ENCODE results near the gene HUS1.

HUS1 gene

DNA sequence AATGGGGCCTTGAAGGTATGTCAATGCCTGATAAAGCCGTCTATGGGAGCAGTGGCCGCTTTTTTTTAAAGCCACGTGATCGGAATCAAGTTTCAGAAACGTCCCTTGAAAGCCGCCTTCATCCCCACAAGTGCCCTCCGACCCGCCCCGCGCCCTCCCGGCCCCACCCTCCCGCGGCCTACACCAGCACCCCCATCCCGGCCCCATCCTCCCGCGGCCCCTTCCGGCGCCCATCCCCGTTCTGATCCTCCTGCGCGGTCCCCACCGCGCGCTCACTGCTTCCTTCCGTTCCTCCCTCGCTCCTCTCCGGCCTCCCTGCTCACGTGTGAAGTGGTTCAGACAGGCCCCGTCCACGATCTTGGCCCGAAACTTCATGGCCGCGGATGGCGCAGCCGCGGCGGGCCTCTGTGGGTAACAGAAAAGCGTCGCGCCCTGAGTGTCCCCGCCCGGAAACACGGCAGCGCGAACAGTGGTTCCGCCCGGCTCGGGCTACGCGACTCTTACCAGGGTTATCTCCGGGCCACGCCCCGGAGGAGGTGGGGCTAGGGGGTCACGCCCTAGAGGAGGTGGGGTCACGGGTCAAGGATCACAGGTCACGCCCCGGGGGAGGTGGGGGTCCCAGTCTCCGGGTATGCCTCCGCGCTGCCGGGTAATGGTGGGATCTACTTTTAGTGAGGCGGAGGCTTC lies at the start of gene HUS1:
HUS1 (minus strand) TSS at position 471 of the 687 bp plus-strand sequence; CDS start at position 375, 96 bp downstream.
- DNase-seq (ENCODE audit: extremely low read depth, low read depth) = peak; percentile 65
- TF ChIP-seq, protein P1, sequence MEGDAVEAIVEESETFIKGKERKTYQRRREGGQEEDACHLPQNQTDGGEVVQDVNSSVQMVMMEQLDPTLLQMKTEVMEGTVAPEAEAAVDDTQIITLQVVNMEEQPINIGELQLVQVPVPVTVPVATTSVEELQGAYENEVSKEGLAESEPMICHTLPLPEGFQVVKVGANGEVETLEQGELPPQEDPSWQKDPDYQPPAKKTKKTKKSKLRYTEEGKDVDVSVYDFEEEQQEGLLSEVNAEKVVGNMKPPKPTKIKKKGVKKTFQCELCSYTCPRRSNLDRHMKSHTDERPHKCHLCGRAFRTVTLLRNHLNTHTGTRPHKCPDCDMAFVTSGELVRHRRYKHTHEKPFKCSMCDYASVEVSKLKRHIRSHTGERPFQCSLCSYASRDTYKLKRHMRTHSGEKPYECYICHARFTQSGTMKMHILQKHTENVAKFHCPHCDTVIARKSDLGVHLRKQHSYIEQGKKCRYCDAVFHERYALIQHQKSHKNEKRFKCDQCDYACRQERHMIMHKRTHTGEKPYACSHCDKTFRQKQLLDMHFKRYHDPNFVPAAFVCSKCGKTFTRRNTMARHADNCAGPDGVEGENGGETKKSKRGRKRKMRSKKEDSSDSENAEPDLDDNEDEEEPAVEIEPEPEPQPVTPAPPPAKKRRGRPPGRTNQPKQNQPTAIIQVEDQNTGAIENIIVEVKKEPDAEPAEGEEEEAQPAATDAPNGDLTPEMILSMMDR (IDR thresholded peaks at IDR 0.05; ENCODE audit: low read depth, low read length) = no peak

DNA sequence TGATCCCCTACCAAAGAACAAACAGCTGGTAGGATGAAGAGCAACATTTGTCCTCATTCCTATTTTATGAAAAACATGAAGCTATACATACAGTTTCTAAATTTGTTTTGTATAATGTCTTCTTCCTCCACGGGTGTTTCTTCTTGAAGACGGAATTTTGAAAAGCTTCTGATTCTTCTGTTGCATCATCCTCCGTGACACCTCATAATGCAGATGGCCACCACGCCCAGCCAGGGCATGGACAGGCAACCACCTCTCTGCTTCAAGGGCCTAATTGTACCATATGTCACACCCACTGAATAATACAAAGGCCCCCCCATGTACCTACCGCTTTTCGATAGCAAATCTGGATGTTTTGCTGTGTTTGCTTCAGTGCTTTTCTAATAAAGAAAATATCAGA lies 49.5 kb upstream of the HUS1 start, which contains the start of gene SUN3:
SUN3 (minus strand) TSS at position 170 of the 400 bp plus-strand sequence; CDS start at position 1, 169 bp downstream.
- TF ChIP-seq, protein P1 (IDR thresholded peaks at IDR 0.05; ENCODE audit: low read depth, low read length) = no peak
- no peak for DNase-seq (ENCODE audit: extremely low read depth, low read depth)

DNA sequence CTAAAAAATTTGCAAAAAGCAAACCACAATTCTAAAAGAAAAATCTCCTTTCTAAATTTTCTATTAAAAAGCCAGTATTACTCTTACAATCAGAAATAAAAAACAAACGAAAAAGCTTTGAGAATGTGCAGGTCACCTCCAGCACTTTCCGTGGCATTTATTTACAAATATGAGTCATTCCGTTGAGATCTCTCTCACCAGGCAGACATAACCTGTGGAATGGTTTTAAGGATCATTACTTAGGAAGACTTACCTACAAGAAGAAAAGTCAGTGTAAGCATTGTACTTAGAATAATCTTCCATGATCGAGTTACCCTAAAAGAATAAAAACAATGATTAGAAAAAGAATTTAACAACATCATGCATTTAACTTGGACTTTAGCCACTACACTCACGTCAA lies 46.2 kb upstream of the HUS1 start:
- TF ChIP-seq, protein P1 (IDR thresholded peaks at IDR 0.05; ENCODE audit: low read depth, low read length) = no peak
- no peak for DNase-seq (ENCODE audit: extremely low read depth, low read depth)

DNA sequence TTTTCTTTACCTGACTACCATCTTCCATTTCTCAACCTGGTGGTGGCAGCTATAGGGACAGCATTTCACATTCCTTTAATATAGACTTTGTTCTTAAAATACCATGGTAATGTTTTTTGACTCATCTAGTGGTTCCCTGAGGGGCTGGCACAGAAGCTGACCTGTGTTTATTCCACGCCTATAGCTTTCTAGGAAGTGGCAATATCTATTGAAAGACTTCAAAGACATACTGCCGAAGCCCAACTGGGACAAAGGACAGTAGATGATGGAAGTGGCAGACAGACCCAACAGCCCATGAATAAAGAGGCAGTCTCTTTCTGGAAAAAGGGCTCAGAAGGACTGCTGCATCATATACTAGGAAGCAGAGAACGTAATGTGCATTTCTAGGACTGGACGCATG lies 38.3 kb upstream of the HUS1 start:
- DNase-seq (ENCODE audit: extremely low read depth, low read depth) = no peak
- TF ChIP-seq, protein P1 (IDR thresholded peaks at IDR 0.05; ENCODE audit: low read depth, low read length) = no peak

DNA sequence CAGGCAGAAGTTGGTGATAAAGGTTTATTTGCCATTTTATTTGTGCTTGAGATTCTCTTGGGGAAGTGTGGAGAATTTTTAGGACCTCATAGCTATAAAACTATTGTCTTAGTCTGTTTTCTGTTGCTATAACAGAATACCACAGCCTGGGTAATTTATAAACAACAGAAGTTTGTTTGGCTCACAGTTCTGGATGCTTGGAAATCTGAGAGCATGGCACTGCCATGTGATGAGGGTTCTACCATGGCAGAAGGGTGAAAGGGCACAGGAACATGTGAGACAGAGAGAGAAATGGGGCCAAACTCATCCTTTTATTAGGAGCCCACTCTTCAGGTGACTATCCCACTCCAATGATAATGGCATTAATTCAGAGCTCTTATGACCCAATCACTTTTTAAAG lies 37.2 kb upstream of the HUS1 start:
- TF ChIP-seq, protein P1 (IDR thresholded peaks at IDR 0.05; ENCODE audit: low read depth, low read length) = no peak
- DNase-seq (ENCODE audit: extremely low read depth, low read depth) = no peak

DNA sequence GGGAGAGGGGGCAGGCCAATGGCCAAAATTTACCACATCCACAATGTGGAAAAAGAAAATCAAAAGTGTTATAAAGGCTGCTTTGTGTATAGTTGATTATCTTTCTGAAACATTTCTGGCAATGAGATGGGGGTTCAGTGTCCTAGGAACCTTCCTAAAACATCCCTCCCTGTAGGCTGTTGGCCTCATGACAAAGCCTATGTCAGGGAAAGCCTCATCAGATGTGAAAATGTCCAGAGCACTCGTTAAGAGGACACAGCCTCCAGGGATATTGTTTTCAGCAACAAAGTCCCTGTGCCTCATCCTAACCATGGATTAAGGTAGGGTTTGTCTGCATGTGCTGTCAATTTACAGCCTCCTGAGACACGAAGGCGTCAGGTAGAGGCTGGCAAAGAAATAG lies 32.5 kb upstream of the HUS1 start:
- TF ChIP-seq, protein P1 (IDR thresholded peaks at IDR 0.05; ENCODE audit: low read depth, low read length) = no peak
- DNase-seq (ENCODE audit: extremely low read depth, low read depth) = no peak

DNA sequence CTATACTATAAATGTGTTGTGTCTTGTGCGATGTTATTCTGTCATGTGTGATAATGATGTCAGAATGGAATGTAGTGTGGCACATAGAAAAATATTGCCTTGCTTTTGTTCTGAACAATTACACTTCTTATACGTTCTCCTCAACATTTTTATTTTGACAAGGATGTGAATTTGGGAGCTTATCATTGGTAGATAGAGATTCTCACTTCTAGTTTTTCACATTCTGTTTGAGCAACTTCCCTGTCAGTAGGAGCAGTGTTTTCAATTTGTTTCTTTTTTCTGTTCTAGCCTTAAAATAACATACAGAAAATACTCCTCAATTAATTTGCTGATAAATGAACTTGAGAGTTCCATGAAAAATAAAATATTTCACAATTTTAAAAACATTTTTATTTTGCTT lies 31.9 kb upstream of the HUS1 start:
- TF ChIP-seq, protein P1 (IDR thresholded peaks at IDR 0.05; ENCODE audit: low read depth, low read length) = no peak
- DNase-seq (ENCODE audit: extremely low read depth, low read depth) = no peak

Measured in AG09319 (cell line).